ENCODE data around the gene C14orf119.

DNA sequence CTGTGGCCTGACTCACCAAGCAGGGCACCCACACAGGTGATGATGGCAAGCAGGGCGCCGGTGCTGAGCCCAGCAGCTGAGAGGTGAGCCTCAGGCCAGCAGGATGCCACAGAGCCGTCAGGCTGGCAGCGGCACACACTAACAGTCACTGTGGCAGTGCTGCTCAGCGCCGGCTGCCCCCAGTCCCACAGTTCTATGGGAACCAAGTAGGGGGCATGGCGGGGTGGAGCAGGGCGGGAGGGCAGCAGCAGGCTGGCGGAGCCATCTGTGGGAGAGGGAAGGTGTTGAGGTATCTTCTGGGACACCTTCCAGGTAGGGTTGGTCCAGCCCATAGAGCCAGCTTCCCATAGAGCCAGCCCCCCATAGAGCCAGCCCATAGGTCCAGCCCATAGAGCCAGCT is 46.3 kb upstream of the C14orf119 start:
- TF ChIP-seq POLR2A (IDR thresholded peaks at IDR 0.05; ENCODE audit: low read depth, low read length) (no peak), POLR2AphosphoS5 (IDR thresholded peaks at IDR 0.05; ENCODE audit: low read depth, low read length) (no peak), TAF1 (IDR thresholded peaks at IDR 0.05; ENCODE audit: borderline replicate concordance, low read depth, low read length) (no peak)
